SJCRH30 (cell line): ENCODE measurements around the gene GAB1. TPM values are rescaled to one million over a fixed set of nuclear protein-coding genes. Genes with fewer than 3 reads are reported as not detected.

Source experiments
- DNase-seq, 2 experiments: peaks; one replicate each; pipeline ENCODE4 v3.0.0-alpha.2; 2015 to 2020
- H3K27ac ChIP-seq: fragments of 250-450 bp; sonication (Bioruptor Pico); 2 replicates; pipeline ENCODE4 v1.5.1; 2020; ENCODE audit warnings: mild to moderate bottlenecking, moderate library complexity
- H3K27me3 ChIP-seq: fragments of 250-450 bp; sonication (Bioruptor Pico); 2 replicates; pipeline ENCODE4 v1.5.1; 2020; ENCODE audit warnings: mild to moderate bottlenecking, moderate library complexity
- H3K36me3 ChIP-seq: fragments of 250-450 bp; sonication (Bioruptor Pico); 2 replicates; pipeline ENCODE4 v1.5.1; 2020; ENCODE audit warnings: mild to moderate bottlenecking, moderate library complexity
- H3K4me1 ChIP-seq: fragments of 250-450 bp; sonication (Bioruptor Pico); 2 replicates; pipeline ENCODE4 v1.5.1; 2020; ENCODE audit warnings: mild to moderate bottlenecking, moderate library complexity
- H3K4me3 ChIP-seq: fragments of 250-450 bp; sonication (Bioruptor Pico); 2 replicates; pipeline ENCODE4 v1.5.1; 2020; ENCODE audit warnings: mild to moderate bottlenecking, moderate library complexity
- H3K9me3 ChIP-seq: fragments of 250-450 bp; sonication (Bioruptor Pico); replicated peaks from 2 replicates; pipeline ENCODE4 v1.5.1; 2020; ENCODE audit warnings: mild to moderate bottlenecking, moderate library complexity
- total RNA-seq: library from RNA; depleted of rRNA; stranded (reverse); fragments of >200 nt; shearing (Covaris generic); gene quantifications from 2 replicates; pipeline ENCODE4 v1.2.3, GENCODE V29; 2014

GAB1 gene
- total RNA-seq, 1 experiment from 2014 or later, result 14.0 TPM

DNA sequence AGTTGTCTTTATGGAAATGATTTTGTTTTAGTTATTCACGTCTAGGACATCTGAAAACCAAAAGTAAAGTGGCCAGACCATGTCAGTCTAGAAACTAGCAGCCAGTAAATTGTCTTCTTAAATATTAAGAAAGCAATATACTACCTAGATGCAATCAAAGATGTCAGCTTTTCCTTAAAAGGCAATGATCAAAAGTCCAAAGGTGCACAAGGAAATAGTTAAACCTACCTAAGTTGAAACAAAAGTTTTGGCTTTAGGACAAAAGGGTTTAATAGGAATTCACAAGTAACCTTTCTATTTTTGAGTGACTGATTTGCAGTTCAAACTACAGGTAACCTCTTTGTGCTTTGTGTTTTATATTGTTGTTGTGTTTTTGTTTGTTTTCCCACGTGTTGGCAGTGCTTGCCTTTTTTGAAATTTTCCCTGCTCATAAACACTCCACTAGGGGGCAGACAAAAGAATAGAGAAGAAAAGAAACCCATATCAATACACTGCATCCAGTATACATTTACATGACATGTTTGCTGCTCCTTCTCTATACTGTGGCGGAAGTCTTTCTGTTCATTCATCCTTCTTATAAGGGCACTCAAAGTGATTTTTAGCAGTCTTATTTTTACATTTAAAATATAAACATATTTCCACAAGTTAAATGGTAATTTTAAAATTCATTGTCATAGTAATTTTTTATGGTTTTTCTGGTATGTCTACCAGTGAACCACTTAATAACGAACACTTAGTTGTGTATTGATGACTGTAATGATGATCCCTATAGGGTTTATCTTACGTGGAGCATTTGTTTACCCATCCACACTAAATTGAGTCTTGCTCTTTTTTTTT lies 62.7 kb downstream of the GAB1 start:
- Histone ChIP-seq H3K27me3 (no peaks in the 10 kb centered on the region), H3K4me3 (no peak overlapping the region), H3K4me1 (no peaks in the 10 kb centered on the region), H3K9me3 (no peaks in the 10 kb centered on the region), H3K36me3 (no peaks in the 10 kb centered on the region), H3K27ac (no peak overlapping the region)
- peak in 1 of 2 experiments; percentile 51 for DNase-seq

GRCh38 chr4:143400082-143400481 lies 63.4 kb downstream of the GAB1 start:
- no peaks in the 10 kb centered on the region for H3K36me3 ChIP-seq
- no peak for DNase-seq
- no peaks in the 10 kb centered on the region for H3K27me3 ChIP-seq

GRCh38 chr4:143402776-143403552 lies 66.3 kb downstream of the GAB1 start:
- no peaks in the 10 kb centered on the region for H3K9me3 ChIP-seq
- DNase-seq, result no peak
- H3K4me3 ChIP-seq, result no peak overlapping the region
- H3K4me1 ChIP-seq, result no peaks in the 10 kb centered on the region
- H3K27me3 ChIP-seq, result no peaks in the 10 kb centered on the region
- no peak overlapping the region for H3K27ac ChIP-seq
- H3K36me3 ChIP-seq, result no peaks in the 10 kb centered on the region

More at GRCh38 chr4:143400082-143400481, 63.4 kb downstream of the GAB1 start:
- H3K4me1 ChIP-seq, result no peaks in the 10 kb centered on the region
- H3K27ac ChIP-seq, result no peak overlapping the region
- no peaks in the 10 kb centered on the region for H3K9me3 ChIP-seq
- H3K4me3 ChIP-seq, result no peak overlapping the region

DNA sequence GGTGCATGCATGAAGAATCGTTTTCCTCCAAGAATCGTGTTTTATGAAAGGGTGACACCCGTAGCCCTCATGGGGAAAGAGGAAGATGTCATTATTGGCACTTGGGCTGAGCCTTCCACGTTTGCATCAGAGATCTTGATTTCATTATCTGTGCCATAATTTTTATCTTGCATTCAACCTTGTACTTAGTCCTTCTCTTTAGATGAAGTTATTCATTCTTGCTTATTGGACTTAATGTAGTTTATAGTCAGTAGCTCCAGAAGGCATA lies 66.8 kb downstream of the GAB1 start:
- no peak overlapping the region for H3K27ac ChIP-seq
- no peak overlapping the region for H3K4me3 ChIP-seq
- no peaks in the 10 kb centered on the region for H3K36me3 ChIP-seq
- no peaks in the 10 kb centered on the region for H3K9me3 ChIP-seq
- no peak for DNase-seq
- no peaks in the 10 kb centered on the region for H3K27me3 ChIP-seq
- H3K4me1 ChIP-seq, result no peaks in the 10 kb centered on the region

DNA sequence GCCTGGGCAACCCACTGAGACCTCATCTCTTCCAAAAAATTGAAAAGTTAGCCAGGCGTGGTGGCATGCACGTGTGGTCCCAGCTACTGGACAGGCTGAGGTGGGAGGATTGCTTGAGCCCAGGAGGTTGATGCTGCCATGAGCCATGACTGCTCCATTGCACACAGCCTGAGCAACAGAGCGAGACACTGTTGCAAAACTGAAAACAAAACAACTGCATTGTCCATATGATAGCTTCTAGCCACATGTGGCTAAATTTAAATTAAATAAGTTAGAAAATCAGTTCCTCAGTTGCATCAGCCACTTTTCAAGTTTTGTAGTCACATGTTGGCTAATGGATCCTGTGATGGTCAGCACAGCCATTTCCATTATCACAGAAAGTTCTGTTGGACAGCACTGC lies 67.9 kb downstream of the GAB1 start:
- Histone ChIP-seq H3K4me1 (no peaks in the 10 kb centered on the region), H3K9me3 (no peaks in the 10 kb centered on the region), H3K27me3 (no peaks in the 10 kb centered on the region), H3K27ac (no peak overlapping the region), H3K4me3 (no peak overlapping the region), H3K36me3 (no peaks in the 10 kb centered on the region)
- no peak for DNase-seq

DNA sequence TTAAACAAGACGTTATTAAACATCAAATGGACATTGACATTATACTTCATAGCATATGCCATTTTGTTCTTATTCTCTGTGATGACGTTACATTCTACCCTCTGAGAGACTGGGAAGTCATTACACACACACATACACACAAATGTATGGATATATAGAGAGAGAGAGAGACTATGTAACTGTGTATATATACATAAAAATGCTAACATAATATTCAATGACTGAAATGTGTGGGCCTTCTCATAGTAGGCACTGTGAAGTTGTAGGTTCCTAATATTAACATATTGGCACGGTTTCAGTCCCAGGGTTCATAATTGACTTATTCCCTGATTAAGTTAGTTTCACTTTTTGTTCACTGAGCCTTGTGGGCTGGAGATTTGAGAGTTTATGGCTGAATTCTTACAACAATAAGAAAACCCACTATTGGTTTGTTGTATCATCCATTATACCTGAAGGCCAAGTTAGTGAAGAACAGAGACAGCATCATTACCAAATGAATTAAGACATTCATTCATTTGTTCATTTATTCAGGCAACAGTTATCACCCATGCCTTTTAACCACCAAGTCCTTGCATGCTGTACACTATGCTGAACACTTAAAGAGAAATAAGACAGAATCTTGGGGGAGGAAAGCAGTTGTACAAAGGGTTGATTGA lies 68.5 kb downstream of the GAB1 start:
- Histone ChIP-seq H3K27me3 (no peaks in the 10 kb centered on the region), H3K4me1 (no peaks in the 10 kb centered on the region), H3K36me3 (no peaks in the 10 kb centered on the region), H3K9me3 (no peaks in the 10 kb centered on the region), H3K27ac (no peak overlapping the region), H3K4me3 (no peak overlapping the region)
- no peak for DNase-seq

DNA sequence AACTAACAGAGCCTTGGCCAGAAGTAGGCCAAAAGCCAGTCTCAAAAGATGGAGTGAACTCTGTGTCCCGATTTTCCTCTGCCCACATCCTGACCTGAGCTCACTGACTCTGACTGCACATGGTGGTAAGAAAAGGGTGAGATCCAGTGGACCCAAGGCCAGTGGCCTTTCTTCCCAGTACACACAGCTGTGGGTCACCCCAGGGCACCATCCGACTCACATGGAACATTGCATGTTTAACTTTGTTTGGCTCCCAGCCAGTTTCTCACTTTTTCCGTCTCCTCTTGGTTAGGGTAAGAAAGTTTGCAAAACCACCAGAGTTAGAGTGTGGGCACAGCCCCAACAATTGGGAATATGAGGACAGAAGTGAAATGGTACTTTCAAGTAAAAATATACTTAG lies 69.8 kb downstream of the GAB1 start:
- Histone ChIP-seq H3K4me1 (peaks cover 4% of the 10 kb centered on the region), H3K36me3 (no peaks in the 10 kb centered on the region), H3K4me3 (no peak overlapping the region), H3K9me3 (no peaks in the 10 kb centered on the region), H3K27ac (no peak overlapping the region), H3K27me3 (no peaks in the 10 kb centered on the region)
- DNase-seq, result peak in 1 of 2 experiments; percentile 26

DNA sequence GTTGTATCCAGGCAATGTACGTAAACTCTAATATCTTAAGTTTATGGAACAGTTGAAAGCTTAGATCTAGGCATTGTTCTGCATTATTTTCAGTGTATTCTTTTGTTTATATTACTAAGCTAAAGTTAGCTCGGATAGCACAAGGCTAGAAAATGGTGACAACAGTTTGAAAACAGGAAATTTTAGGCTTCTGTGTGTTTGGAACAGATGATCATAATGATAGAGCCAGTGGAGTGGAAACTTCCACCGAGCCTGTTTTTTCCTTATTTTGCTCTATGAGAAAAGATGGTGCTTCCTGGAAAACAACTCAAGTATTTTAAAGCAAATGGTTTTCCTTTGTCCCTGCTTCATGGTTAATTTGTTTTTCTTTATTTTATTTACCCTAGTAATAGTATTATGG lies 70.8 kb downstream of the GAB1 start:
- Histone ChIP-seq H3K9me3 (no peaks in the 10 kb centered on the region), H3K36me3 (no peaks in the 10 kb centered on the region), H3K4me1 (peaks cover 5% of the 10 kb centered on the region), H3K27ac (no peak overlapping the region), H3K4me3 (no peak overlapping the region), H3K27me3 (no peaks in the 10 kb centered on the region)
- no peak for DNase-seq

DNA sequence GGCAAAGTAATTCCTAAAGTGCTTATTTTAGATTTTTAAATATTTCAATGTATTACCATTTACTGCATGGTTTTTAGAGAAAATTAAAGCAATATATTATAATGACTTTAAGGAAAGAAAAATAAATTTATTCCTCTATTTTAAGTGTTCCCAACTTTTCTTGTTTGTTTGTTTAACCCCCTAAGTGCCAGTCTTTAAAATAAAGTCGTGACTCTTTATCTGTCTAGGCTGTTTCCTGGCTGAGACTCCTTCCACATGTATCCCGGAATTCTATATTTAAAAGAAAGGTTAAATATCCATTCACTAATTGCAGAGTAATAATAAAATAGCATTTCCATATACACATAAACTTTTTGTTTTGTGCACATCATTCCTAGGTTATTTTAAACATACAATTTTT lies 71.2 kb downstream of the GAB1 start:
- Histone ChIP-seq H3K4me3 (no peak overlapping the region), H3K27me3 (no peaks in the 10 kb centered on the region), H3K36me3 (no peaks in the 10 kb centered on the region), H3K4me1 (peaks cover 5% of the 10 kb centered on the region), H3K27ac (no peak overlapping the region), H3K9me3 (no peaks in the 10 kb centered on the region)
- DNase-seq, result no peak

DNA sequence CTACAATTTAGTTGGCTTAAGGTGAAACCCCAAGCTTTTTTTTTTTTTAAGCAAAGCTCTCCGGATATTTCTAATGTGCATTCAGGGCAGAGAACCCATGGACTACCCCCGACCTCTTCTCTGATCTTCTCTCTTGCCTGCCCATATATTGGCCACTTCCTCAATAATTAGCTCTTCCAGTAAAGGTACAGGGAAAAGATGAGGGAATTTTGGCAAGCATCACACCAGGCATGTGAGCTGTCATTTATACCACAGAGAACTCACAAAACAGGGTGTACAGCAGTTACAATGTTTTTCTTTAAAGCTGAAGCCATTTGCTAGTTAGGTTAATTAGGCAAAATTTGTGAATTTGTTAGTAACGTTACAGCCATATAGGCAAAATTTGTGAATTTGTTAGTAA lies 73.3 kb downstream of the GAB1 start:
- H3K27me3 ChIP-seq, result no peaks in the 10 kb centered on the region
- H3K27ac ChIP-seq, result no peak overlapping the region
- no peaks in the 10 kb centered on the region for H3K36me3 ChIP-seq
- H3K4me1 ChIP-seq, result peaks cover 5% of the 10 kb centered on the region
- no peak for DNase-seq
- H3K9me3 ChIP-seq, result no peaks in the 10 kb centered on the region
- H3K4me3 ChIP-seq, result no peak overlapping the region

- DNase-seq, result peak in 1 of 2 experiments; percentile 37
- Histone ChIP-seq H3K36me3 (peaks cover 2% of the 10 kb centered on the region; the same call in 1 of the 2 replicates), H3K27me3 (no peaks in the 10 kb centered on the region), H3K4me3 (no peak overlapping the region), H3K9me3 (no peaks in the 10 kb centered on the region), H3K27ac (peak overlapping the region; percentile 33), H3K4me1 (peaks cover 5% of the 10 kb centered on the region)
These were observed 75.1 kb downstream of the GAB1 start for GRCh38 chr4:143411527-143412419.

DNA sequence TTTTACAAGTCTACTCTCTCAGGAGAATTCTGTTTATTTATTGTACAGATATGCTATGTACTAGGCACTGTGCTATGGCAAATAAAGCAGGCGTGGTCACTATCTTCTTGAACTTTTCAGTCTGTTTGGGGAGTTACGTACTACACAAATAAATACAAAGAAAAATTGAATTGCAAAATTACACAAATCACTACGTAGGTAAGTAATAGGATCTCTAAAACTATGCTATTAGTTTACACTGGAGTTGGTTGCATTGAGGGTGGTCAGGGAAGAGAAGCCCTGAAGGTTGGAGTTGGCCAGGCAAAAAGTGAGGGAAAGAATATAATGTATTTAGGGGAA lies 75.7 kb downstream of the GAB1 start:
- Histone ChIP-seq H3K27ac (no peak overlapping the region), H3K27me3 (no peaks in the 10 kb centered on the region), H3K4me3 (no peak overlapping the region), H3K4me1 (peaks cover 5% of the 10 kb centered on the region), H3K9me3 (no peaks in the 10 kb centered on the region), H3K36me3 (peaks cover 2% of the 10 kb centered on the region; the same call in 1 of the 2 replicates)
- no peak for DNase-seq

DNA sequence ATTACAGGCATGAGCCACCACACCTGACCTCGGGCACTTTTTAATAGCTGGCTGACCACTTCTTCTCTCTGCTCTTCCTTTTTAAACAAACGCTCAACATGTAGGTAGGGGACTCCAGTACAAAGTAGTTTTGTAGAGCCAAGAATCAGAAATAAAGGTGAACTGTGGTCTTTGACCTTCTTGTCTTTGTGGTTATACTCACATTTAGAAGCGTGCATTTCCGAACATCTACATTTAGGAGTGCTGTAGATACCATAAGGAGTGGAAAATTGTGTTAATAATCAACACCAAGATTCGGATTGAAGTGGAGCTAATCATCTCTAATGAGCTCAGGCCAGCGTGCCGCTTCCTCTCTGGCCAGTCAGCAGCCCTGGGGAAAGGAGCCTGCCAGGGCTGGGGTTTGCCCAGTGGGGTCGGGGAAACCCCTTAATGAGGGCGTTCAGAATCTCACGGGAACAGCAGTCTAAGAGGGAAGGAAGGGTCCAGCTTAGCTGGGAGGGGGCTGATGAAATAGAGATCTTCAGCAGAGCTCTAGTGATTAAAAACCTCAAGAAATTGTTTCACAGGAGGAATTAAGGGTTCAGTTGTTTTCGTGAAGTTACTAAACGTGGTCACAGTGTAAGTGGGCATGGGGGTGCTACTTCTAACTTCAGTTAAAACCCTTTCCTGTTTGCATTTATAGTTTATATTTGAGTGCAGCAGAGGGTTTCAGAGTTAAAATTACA lies 81.2 kb downstream of the GAB1 start:
- Histone ChIP-seq H3K4me3 (no peak overlapping the region), H3K9me3 (no peaks in the 10 kb centered on the region), H3K36me3 (peaks cover 4% of the 10 kb centered on the region; the same call in 1 of the 2 replicates), H3K27me3 (no peaks in the 10 kb centered on the region), H3K27ac (no peak overlapping the region), H3K4me1 (no peaks in the 10 kb centered on the region)
- DNase-seq, result no peak

DNA sequence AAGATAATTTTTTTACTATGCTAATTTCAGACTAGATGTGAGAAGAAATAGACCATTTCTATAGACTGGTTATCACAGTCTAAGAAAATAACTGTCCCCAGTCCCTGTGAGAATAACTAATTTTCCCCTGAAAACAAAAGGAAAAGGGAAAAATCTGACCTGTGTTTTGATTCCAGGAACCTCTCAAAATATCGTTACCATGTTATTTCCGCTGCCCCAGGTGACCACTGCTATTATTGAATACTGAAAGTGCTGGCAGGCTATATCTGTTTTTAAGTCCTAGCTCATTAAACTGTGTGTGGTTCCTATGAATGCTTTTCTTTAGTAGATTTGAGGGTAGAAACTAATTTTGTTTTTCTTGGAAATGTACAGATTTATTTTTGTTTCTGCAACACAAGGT lies 83.6 kb downstream of the GAB1 start:
- no peak overlapping the region for H3K4me3 ChIP-seq
- H3K27me3 ChIP-seq, result no peaks in the 10 kb centered on the region
- H3K9me3 ChIP-seq, result no peaks in the 10 kb centered on the region
- DNase-seq, result no peak
- no peak overlapping the region for H3K27ac ChIP-seq
- H3K4me1 ChIP-seq, result 0 out of 2 replicates have a peak, but pooled peaks cover 3% of the 10 kb centered on the region
- H3K36me3 ChIP-seq, result peaks cover 4% of the 10 kb centered on the region; the same call in 1 of the 2 replicates
